Esophagus squamous epithelium (tissue), 4 donors: Measurements from ENCODE around the gene BAZ2A.
A peak's percentile ranks its signal among the peaks of the same experiment; 100 is the strongest.

ENCODE experiments used
- POLR2A ChIP-seq, 4 donors: fragments of 450-650 bp; IDR thresholded peaks; one replicate each; pipeline ENCODE4 v1.6.1; 2017; ENCODE audit warnings: antibody characterized with exemption in 4 of 4, mild to moderate bottlenecking in 4 of 4, moderate library complexity in 3 of 4
- TF ChIP-seq, protein P1 (sequence below), 6 experiments: fragments of 450-650 bp in 4 of 6; fragments of 200-600 bp in 2 of 6; sonication (generic) in 2 of 6; IDR thresholded peaks; one replicate each; pipeline ENCODE4 v1.5.1; 2016 to 2019; ENCODE audit warnings: antibody characterized with exemption in 6 of 6, mild to moderate bottlenecking in 4 of 6, moderate library complexity in 4 of 6

DNA sequence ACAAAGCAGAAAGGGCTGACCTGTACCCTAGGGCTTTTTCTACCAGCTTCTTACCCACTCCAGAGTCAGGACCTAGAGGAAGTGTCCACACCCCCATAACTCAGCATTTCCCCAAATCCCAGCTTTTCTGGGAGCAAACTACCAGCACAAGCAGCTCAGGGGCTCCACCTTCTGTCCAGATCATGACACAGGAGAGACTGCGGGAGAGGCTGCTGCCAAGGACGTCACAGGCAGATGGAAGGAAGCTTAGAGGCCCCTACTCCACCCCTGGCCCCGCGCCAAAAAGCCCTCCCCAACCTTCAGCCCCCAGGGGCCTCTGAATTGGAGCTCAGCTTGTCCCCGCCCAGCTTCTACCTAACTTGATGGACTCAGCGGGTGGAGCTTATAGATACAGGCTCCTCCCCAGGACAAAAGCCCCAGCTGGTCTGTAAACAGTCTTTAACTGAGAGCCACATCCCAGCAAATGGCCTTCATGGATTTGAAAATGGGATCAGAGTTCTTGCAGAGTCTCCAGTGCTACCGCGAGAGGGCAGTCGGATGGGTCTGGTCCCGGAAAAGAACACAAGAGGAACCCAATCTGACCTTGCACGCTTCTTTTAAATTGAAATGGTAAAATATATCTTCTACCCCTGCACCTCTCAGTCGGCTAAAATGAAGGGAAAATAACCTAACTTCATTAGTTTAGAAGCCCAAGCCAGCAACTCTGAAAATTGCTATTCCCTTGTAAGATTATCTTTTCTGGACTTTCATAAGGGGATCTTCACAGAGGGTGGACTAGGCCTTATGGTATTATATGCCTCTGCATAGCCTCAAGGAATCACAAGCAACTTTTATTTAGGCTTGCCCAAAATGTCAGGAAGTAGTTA is 6.8 kb upstream of the BAZ2A start:
- no peak for TF ChIP-seq POLR2A (IDR thresholded peaks at IDR 0.05)
- TF ChIP-seq, protein P1, sequence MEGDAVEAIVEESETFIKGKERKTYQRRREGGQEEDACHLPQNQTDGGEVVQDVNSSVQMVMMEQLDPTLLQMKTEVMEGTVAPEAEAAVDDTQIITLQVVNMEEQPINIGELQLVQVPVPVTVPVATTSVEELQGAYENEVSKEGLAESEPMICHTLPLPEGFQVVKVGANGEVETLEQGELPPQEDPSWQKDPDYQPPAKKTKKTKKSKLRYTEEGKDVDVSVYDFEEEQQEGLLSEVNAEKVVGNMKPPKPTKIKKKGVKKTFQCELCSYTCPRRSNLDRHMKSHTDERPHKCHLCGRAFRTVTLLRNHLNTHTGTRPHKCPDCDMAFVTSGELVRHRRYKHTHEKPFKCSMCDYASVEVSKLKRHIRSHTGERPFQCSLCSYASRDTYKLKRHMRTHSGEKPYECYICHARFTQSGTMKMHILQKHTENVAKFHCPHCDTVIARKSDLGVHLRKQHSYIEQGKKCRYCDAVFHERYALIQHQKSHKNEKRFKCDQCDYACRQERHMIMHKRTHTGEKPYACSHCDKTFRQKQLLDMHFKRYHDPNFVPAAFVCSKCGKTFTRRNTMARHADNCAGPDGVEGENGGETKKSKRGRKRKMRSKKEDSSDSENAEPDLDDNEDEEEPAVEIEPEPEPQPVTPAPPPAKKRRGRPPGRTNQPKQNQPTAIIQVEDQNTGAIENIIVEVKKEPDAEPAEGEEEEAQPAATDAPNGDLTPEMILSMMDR (IDR thresholded peaks at IDR 0.05): peak; percentile 32 to 61 (median 46)
